ENCODE measurements around the gene DDX20. TPM values are rescaled to one million over a fixed set of nuclear protein-coding genes. Genes with fewer than 3 reads are reported as not detected.
"Not testable (repeated sequence)": the region's sequence is repeated elsewhere in the genome, so short reads cannot be mapped to it uniquely, and the experiment has no call there.

DDX20 gene
- total and polyA plus RNA-seq, 4 donors, result 3.9 to 8.8 (median 6.9) TPM

DNA sequence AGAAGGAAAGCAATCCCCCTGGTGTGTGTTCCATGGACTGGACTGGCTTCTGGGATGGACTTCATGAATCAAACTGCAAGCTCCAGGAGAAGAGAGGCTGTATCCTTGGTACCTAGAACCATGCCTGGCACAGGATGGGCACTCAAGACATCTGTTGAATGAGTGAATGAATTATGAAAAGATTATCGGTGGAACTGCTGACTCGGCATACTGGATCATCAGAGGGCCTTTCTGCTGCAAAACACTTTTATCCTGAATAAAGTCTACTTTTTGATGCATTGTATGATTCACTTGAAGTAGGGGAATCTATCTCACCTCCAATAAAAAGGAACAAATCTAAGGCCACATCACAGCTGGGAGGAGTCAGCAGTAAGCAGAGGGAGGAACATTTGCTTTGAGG lies 42.9 kb downstream of the DDX20 start:
- ATAC-seq (ENCODE audit: low FRiP score), result no peak
- Histone ChIP-seq H3K4me3 (ENCODE audit: low read length in 2 of 2) (no peak overlapping the region), H3K9me3 (ENCODE audit: control insufficient read depth, low read length) (no peaks in the 10 kb centered on the region), H3K27ac (ENCODE audit: low read depth in 1 of 2, low read length in 2 of 2) (no peak overlapping the region), H3K27me3 (ENCODE audit: control insufficient read depth in 1 of 2, insufficient read depth in 2 of 2, low read length in 1 of 2) (no peaks in the 10 kb centered on the region), H3K4me1 (ENCODE audit: control insufficient read depth in 1 of 2, insufficient read depth in 2 of 2, low read length in 2 of 2) (no peaks in the 10 kb centered on the region), H3K36me3 (ENCODE audit: control insufficient read depth in 1 of 2, insufficient read depth in 2 of 2, low read length in 1 of 2) (no peaks in the 10 kb centered on the region)
- WGBS, 2 donors, result 91 to 94% methylated on average over 2 of the region's 2 CpGs
- intact Hi-C loops (cut with DNase I), result loop anchor here in 1 of 2 donors (5.0 kb wide), 1 partner anchor 194 kb away; no protein-coding TSS in a partner anchor
- DNase-seq, result no peak

DNA sequence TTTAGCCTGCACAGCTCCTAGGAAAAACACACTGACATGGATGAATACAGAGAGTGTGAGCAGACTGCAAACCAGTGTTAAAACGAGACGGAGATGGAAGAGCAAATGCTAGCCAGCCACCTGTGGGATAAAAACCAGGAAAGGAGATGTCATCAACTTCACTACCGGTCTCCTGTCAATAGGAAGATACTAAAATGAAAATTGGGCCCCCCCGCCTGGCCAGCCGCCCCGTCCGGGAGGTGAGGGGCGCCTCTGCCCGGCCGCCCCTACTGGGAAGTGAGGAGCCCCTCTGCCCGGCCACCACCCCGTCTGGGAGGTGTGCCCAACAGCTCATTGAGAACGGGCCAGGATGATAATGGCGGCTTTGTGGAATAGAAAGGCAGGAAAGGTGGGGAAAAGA lies 44.0 kb downstream of the DDX20 start:
- not testable (repeated sequence) for H3K27me3 ChIP-seq (ENCODE audit: control insufficient read depth in 1 of 2, insufficient read depth in 2 of 2, low read length in 1 of 2); H3K27ac ChIP-seq (ENCODE audit: low read depth in 1 of 2, low read length in 2 of 2); H3K36me3 ChIP-seq (ENCODE audit: control insufficient read depth in 1 of 2, insufficient read depth in 2 of 2, low read length in 1 of 2); ATAC-seq (ENCODE audit: low FRiP score); H3K4me1 ChIP-seq (ENCODE audit: control insufficient read depth in 1 of 2, insufficient read depth in 2 of 2, low read length in 2 of 2); DNase-seq; H3K9me3 ChIP-seq (ENCODE audit: control insufficient read depth, low read length); H3K4me3 ChIP-seq (ENCODE audit: low read length in 2 of 2)
- intact Hi-C loops (cut with DNase I), result loop anchor here in 1 of 2 donors (5.0 kb wide), 1 partner anchor 193 kb away; no protein-coding TSS in a partner anchor
- 89 to 90% methylated on average over 10 to 14 of the region's 14 CpGs for WGBS, 2 donors

DNA sequence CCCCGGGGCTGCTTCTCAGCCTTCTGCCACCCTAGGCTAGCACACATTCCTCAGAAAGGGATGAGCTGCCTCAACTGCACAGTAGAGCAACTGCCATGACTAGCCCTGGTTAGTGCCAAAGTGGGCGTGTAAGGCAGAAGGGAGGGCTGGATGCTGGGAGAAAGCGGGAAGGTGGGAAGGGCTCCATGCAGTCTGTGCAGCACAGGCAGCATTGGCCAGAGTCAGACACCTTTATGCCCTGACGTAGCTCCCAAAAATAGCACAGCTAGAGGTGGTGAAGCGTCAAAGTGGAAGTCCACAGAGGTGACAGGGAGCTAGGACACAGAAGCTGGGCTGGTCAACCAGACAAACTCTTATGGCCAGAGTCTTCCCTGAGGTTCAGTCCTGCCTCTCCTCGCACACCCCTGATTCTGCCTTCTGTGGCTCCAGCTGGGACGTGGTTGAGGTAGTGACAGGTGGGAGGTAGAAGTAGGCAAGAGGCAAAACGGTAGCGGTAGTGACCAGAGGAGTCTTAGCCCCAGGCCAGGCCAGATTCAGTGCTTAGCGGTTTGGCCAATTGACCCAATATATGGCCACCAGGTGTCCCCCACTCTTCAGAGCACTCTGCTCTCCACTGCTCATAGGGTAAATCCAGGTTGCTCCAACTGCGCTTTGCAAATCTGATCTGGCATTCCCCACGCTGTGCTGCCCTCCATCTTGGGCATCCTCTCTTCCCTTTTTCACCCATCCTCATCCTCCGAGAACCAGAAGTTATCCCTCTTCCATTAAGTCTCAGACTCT lies 45.6 kb downstream of the DDX20 start:
- intact Hi-C loops (cut with DNase I), result no loop called here
- 76 to 82% methylated on average over 13 of the region's 13 CpGs for WGBS, 2 donors
- DNase-seq, result no peak

DNA sequence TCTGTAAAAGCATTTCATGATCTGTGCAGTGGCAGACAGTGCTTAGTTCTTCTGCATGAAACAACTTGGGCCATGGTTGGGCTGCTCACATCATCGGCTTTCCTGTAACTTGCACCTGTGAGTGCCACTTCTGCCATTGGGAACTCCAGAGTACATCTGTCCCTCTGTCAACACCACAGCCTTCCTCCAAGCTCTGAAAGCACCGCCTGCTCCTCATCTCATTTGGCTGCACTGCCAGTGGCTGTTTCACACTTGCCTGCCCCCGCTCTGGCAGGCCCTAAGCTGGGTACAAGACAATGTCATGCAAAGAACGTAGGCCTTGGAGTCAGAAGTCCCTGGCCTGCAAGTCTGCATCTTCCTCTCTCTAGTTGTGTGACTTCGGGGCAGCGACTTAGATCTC lies 46.4 kb downstream of the DDX20 start:
- no peaks in the 10 kb centered on the region for H3K36me3 ChIP-seq (ENCODE audit: control insufficient read depth in 1 of 2, insufficient read depth in 2 of 2, low read length in 1 of 2)
- no peak overlapping the region for H3K27ac ChIP-seq (ENCODE audit: low read depth in 1 of 2, low read length in 2 of 2)
- WGBS, 2 donors, result 86 to 89% methylated on average over 6 of the region's 6 CpGs
- intact Hi-C loops (cut with DNase I), result no loop called here
- no peaks in the 10 kb centered on the region for H3K4me1 ChIP-seq (ENCODE audit: control insufficient read depth in 1 of 2, insufficient read depth in 2 of 2, low read length in 2 of 2)
- H3K4me3 ChIP-seq (ENCODE audit: low read length in 2 of 2), result no peak overlapping the region
- no peaks in the 10 kb centered on the region for H3K27me3 ChIP-seq (ENCODE audit: control insufficient read depth in 1 of 2, insufficient read depth in 2 of 2, low read length in 1 of 2)
- ATAC-seq (ENCODE audit: low FRiP score), result no peak
- no peak for DNase-seq
- no peaks in the 10 kb centered on the region for H3K9me3 ChIP-seq (ENCODE audit: control insufficient read depth, low read length)

More for the DNA sequence above, 45.6 kb downstream of the DDX20 start:
- Histone ChIP-seq H3K27me3 (ENCODE audit: control insufficient read depth in 1 of 2, insufficient read depth in 2 of 2, low read length in 1 of 2) (no peaks in the 10 kb centered on the region), H3K4me3 (ENCODE audit: low read length in 2 of 2) (no peak overlapping the region), H3K9me3 (ENCODE audit: control insufficient read depth, low read length) (no peaks in the 10 kb centered on the region), H3K4me1 (ENCODE audit: control insufficient read depth in 1 of 2, insufficient read depth in 2 of 2, low read length in 2 of 2) (no peaks in the 10 kb centered on the region), H3K27ac (ENCODE audit: low read depth in 1 of 2, low read length in 2 of 2) (no peak overlapping the region), H3K36me3 (ENCODE audit: control insufficient read depth in 1 of 2, insufficient read depth in 2 of 2, low read length in 1 of 2) (no peaks in the 10 kb centered on the region)
- ATAC-seq (ENCODE audit: low FRiP score), result no peak

DNA sequence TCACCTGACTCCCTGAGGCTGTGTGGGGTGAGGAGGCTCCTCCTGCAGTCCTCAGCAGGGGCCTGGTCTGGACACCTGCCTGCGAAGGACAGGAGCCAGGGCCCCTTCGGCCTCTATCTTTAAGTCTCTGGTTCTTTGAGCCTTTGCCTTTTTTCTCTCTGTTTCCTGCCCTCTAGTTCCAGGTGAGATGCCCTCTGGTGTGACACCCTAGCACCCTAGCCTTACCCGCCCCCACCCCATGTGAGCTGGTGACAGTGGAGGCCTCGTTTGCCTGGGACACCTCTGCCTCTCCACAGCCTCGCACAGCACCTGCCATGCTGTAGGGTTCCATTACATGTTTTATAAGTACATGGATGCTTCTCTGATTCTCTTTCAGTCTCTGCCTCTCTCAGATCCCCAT lies 47.3 kb downstream of the DDX20 start:
- intact Hi-C loops (cut with DNase I), result no loop called here
- DNase-seq (no peak), ATAC-seq (ENCODE audit: low FRiP score) (no peak)
- no peaks in the 10 kb centered on the region for H3K27me3 ChIP-seq (ENCODE audit: control insufficient read depth in 1 of 2, insufficient read depth in 2 of 2, low read length in 1 of 2)
- 85 to 89% methylated on average over 5 of the region's 5 CpGs for WGBS, 2 donors
- H3K9me3 ChIP-seq (ENCODE audit: control insufficient read depth, low read length), result no peaks in the 10 kb centered on the region
- no peaks in the 10 kb centered on the region for H3K4me1 ChIP-seq (ENCODE audit: control insufficient read depth in 1 of 2, insufficient read depth in 2 of 2, low read length in 2 of 2)
- H3K27ac ChIP-seq (ENCODE audit: low read depth in 1 of 2, low read length in 2 of 2), result no peak overlapping the region
- no peak overlapping the region for H3K4me3 ChIP-seq (ENCODE audit: low read length in 2 of 2)
- H3K36me3 ChIP-seq (ENCODE audit: control insufficient read depth in 1 of 2, insufficient read depth in 2 of 2, low read length in 1 of 2), result no peaks in the 10 kb centered on the region

DNA sequence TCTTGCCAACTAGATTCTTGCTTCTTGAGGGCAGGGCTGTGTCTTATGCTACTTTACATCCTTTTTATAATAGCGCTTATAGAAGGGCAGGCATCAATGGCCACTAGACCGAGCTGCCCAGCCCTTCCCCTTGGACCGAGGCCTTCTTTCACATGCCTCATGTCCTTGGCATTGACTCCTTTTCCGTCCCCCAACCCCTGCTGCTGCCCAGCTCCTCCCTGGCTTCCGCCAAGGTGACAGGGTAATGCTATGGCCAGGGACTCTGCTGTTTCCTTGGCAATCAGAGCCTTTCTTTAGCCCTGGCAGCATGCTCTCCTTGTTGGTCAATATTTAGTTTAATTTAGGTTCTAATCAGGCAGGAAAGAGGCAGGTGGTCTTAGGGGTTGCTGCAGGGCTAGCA lies 48.2 kb downstream of the DDX20 start:
- WGBS, 2 donors, result 72 to 75% methylated on average over 5 of the region's 5 CpGs

DNA sequence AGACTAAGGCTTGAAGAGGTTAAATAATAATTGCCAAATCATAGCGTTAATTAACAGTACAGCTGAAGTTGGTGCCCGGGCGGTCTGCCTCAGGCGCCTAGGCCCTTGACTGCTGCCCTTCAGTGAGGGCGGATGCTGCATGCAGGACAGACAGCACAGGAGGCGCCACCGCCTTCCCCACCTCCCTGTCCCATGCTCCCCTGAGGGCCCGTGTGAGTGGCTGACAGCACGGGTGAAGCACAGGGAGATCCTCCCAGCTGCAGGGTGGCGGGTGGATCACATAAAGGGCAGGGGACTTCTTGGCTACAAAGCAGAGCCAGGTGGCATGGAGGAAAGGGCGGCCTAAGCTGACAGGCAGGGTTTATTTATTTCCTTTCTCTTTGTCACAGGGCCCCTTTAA lies 49.1 kb downstream of the DDX20 start:
- DNase-seq (no peak), ATAC-seq (ENCODE audit: low FRiP score) (no peak)
- 78 to 79% methylated on average over 11 of the region's 11 CpGs for WGBS, 2 donors
- H3K27me3 ChIP-seq (ENCODE audit: control insufficient read depth in 1 of 2, insufficient read depth in 2 of 2, low read length in 1 of 2), result no peaks in the 10 kb centered on the region
- no peak overlapping the region for H3K4me3 ChIP-seq (ENCODE audit: low read length in 2 of 2)
- H3K27ac ChIP-seq (ENCODE audit: low read depth in 1 of 2, low read length in 2 of 2), result no peak overlapping the region
- no peaks in the 10 kb centered on the region for H3K36me3 ChIP-seq (ENCODE audit: control insufficient read depth in 1 of 2, insufficient read depth in 2 of 2, low read length in 1 of 2)
- H3K4me1 ChIP-seq (ENCODE audit: control insufficient read depth in 1 of 2, insufficient read depth in 2 of 2, low read length in 2 of 2), result no peaks in the 10 kb centered on the region
- no peaks in the 10 kb centered on the region for H3K9me3 ChIP-seq (ENCODE audit: control insufficient read depth, low read length)
- intact Hi-C loops (cut with DNase I), result no loop called here

More for the DNA sequence above, 48.2 kb downstream of the DDX20 start:
- no peaks in the 10 kb centered on the region for H3K4me1 ChIP-seq (ENCODE audit: control insufficient read depth in 1 of 2, insufficient read depth in 2 of 2, low read length in 2 of 2)
- H3K9me3 ChIP-seq (ENCODE audit: control insufficient read depth, low read length), result no peaks in the 10 kb centered on the region
- ATAC-seq (ENCODE audit: low FRiP score) (no peak), DNase-seq (no peak)
- H3K36me3 ChIP-seq (ENCODE audit: control insufficient read depth in 1 of 2, insufficient read depth in 2 of 2, low read length in 1 of 2), result no peaks in the 10 kb centered on the region
- intact Hi-C loops (cut with DNase I), result no loop called here
- H3K27ac ChIP-seq (ENCODE audit: low read depth in 1 of 2, low read length in 2 of 2), result no peak overlapping the region
- H3K4me3 ChIP-seq (ENCODE audit: low read length in 2 of 2), result no peak overlapping the region
- H3K27me3 ChIP-seq (ENCODE audit: control insufficient read depth in 1 of 2, insufficient read depth in 2 of 2, low read length in 1 of 2), result no peaks in the 10 kb centered on the region

DNA sequence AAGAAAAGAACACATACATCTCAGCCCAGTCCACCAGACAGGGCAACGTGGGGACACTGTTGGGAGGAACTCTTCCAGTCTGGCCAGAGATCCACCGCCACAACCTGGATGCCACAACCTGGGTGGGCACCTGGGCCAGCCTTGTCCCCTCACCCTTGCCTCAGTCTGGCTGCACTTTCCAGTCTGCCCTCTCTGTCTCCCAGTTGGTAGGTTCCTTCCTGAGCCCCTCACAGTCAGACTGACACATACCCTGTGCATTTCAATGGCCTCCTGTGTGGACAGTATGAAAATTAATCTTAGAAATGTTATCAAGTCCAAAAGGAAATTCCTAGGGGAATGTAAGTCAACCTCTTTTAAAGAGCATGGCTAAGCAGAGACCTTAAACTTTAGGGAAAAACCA lies 49.5 kb downstream of the DDX20 start:
- ATAC-seq (ENCODE audit: low FRiP score) (no peak), DNase-seq (no peak)
- WGBS, 2 donors, result 66 to 68% methylated on average over 2 of the region's 2 CpGs
- Histone ChIP-seq H3K4me1 (ENCODE audit: control insufficient read depth in 1 of 2, insufficient read depth in 2 of 2, low read length in 2 of 2) (no peaks in the 10 kb centered on the region), H3K9me3 (ENCODE audit: control insufficient read depth, low read length) (no peaks in the 10 kb centered on the region), H3K27me3 (ENCODE audit: control insufficient read depth in 1 of 2, insufficient read depth in 2 of 2, low read length in 1 of 2) (no peaks in the 10 kb centered on the region), H3K4me3 (ENCODE audit: low read length in 2 of 2) (no peak overlapping the region), H3K36me3 (ENCODE audit: control insufficient read depth in 1 of 2, insufficient read depth in 2 of 2, low read length in 1 of 2) (no peaks in the 10 kb centered on the region), H3K27ac (ENCODE audit: low read depth in 1 of 2, low read length in 2 of 2) (no peak overlapping the region)
- intact Hi-C loops (cut with DNase I), result no loop called here

DNA sequence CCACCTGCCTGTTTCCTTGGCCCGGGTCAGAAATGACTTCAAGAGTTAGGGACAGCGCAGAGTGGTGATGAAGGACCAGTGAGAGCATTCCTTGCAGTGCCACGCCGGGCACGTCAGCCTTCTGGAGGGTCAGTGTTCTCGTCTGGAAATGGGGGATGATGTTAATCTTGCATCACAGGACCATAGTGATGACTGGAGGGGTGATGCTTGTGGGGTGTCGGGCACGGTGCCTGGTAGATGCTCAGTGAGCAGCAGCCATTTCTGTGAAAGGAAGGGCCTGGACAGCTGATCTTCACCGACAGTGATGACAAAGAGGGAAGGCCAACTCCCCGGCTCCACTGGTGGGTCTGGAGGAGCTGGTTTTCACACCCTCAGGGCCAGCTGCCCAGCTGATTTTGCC lies 56.2 kb downstream of the DDX20 start:
- no peaks in the 10 kb centered on the region for H3K36me3 ChIP-seq (ENCODE audit: control insufficient read depth in 1 of 2, insufficient read depth in 2 of 2, low read length in 1 of 2)
- no peaks in the 10 kb centered on the region for H3K9me3 ChIP-seq (ENCODE audit: control insufficient read depth, low read length)
- H3K27ac ChIP-seq (ENCODE audit: low read depth in 1 of 2, low read length in 2 of 2), result no peak overlapping the region
- H3K4me3 ChIP-seq (ENCODE audit: low read length in 2 of 2), result no peak overlapping the region
- ATAC-seq (ENCODE audit: low FRiP score) (no peak), DNase-seq (no peak)
- 85 to 87% methylated on average over 10 of the region's 10 CpGs for WGBS, 2 donors
- no peaks in the 10 kb centered on the region for H3K4me1 ChIP-seq (ENCODE audit: control insufficient read depth in 1 of 2, insufficient read depth in 2 of 2, low read length in 2 of 2)
- no peaks in the 10 kb centered on the region for H3K27me3 ChIP-seq (ENCODE audit: control insufficient read depth in 1 of 2, insufficient read depth in 2 of 2, low read length in 1 of 2)
- intact Hi-C loops (cut with DNase I), result no loop called here
